Skin epidermis (tissue), 12 donors: ENCODE measurements around the gene FARS2.

Experiments used
- H3K27ac ChIP-seq, 21 experiments: fragments of 200-600 bp; sonication (generic) in 11 of 21; one replicate each; pipeline ENCODE4 v1.5.0; 2020; ENCODE audit warnings: mild to moderate bottlenecking in 3 of 21, inconsistent platforms in 2 of 21, moderate library complexity in 2 of 21
- H3K4me3 ChIP-seq, 7 experiments: fragments of 200-600 bp; sonication (generic) in 2 of 7; one replicate each; pipeline ENCODE4 v1.5.0; 2020; ENCODE audit warnings: inconsistent platforms in 2 of 7, mild to moderate bottlenecking in 2 of 7, moderate library complexity in 1 of 7

FARS2 gene

GRCh38 chr6:5314191-5314865 lies 53.0 kb downstream of the FARS2 start:
- H3K27ac ChIP-seq: no peak overlapping the region
- H3K4me3 ChIP-seq: no peak overlapping the region

GRCh38 chr6:5315881-5316280 lies 54.6 kb downstream of the FARS2 start:
- H3K27ac ChIP-seq: no peak overlapping the region
- H3K4me3 ChIP-seq: no peak overlapping the region

- Histone ChIP-seq H3K4me3 (no peak overlapping the region), H3K27ac (no peak overlapping the region)
Measured at GRCh38 chr6:5316951-5317350, 55.6 kb downstream of the FARS2 start.

- H3K27ac ChIP-seq: no peak overlapping the region
- no peak overlapping the region for H3K4me3 ChIP-seq
Measured at GRCh38 chr6:5318617-5319272, 57.4 kb downstream of the FARS2 start.

GRCh38 chr6:5323979-5324378 lies 62.7 kb downstream of the FARS2 start:
- Histone ChIP-seq H3K4me3 (no peak overlapping the region), H3K27ac (no peak overlapping the region)

GRCh38 chr6:5325173-5325572 lies 63.9 kb downstream of the FARS2 start:
- Histone ChIP-seq H3K4me3 (no peak overlapping the region), H3K27ac (no peak overlapping the region)

- H3K4me3 ChIP-seq: no peak overlapping the region
- H3K27ac ChIP-seq: no peak overlapping the region
Measured at GRCh38 chr6:5326022-5326641, 64.8 kb downstream of the FARS2 start.

- Histone ChIP-seq H3K27ac (no peak overlapping the region), H3K4me3 (no peak overlapping the region)
Measured at GRCh38 chr6:5328800-5329199, 67.5 kb downstream of the FARS2 start.

GRCh38 chr6:5331845-5332442 lies 70.6 kb downstream of the FARS2 start:
- no peak overlapping the region for H3K4me3 ChIP-seq
- H3K27ac ChIP-seq: no peak overlapping the region

GRCh38 chr6:5333658-5334057 lies 72.3 kb downstream of the FARS2 start:
- Histone ChIP-seq H3K4me3 (no peak overlapping the region), H3K27ac (no peak overlapping the region)

GRCh38 chr6:5334341-5334740 lies 73.0 kb downstream of the FARS2 start:
- Histone ChIP-seq H3K27ac (no peak overlapping the region), H3K4me3 (no peak overlapping the region)

- Histone ChIP-seq H3K4me3 (no peak overlapping the region), H3K27ac (no peak overlapping the region)
Measured at GRCh38 chr6:5335020-5335419, 73.7 kb downstream of the FARS2 start.

- Histone ChIP-seq H3K27ac (no peak overlapping the region), H3K4me3 (no peak overlapping the region)
Measured at GRCh38 chr6:5337573-5337972, 76.3 kb downstream of the FARS2 start.

- peak overlapping the region in 1 of 21 experiments; percentile 40 for H3K27ac ChIP-seq
- H3K4me3 ChIP-seq: no peak overlapping the region
Measured at GRCh38 chr6:5338177-5338960, 77.1 kb downstream of the FARS2 start.

- Histone ChIP-seq H3K4me3 (no peak overlapping the region), H3K27ac (no peak overlapping the region)
Measured at GRCh38 chr6:5339786-5340185, 78.5 kb downstream of the FARS2 start.

GRCh38 chr6:5341845-5342244 lies 80.5 kb downstream of the FARS2 start:
- H3K4me3 ChIP-seq: no peak overlapping the region
- no peak overlapping the region for H3K27ac ChIP-seq

GRCh38 chr6:5343998-5344397 lies 82.7 kb downstream of the FARS2 start:
- H3K27ac ChIP-seq: no peak overlapping the region
- H3K4me3 ChIP-seq: no peak overlapping the region

- Histone ChIP-seq H3K27ac (no peak overlapping the region), H3K4me3 (no peak overlapping the region)
Measured at GRCh38 chr6:5345324-5345723, 84.0 kb downstream of the FARS2 start.

- Histone ChIP-seq H3K27ac (no peak overlapping the region), H3K4me3 (no peak overlapping the region)
Measured at GRCh38 chr6:5351552-5352210, 90.4 kb downstream of the FARS2 start.

GRCh38 chr6:5353971-5354370 lies 92.7 kb downstream of the FARS2 start:
- H3K27ac ChIP-seq: no peak overlapping the region
- H3K4me3 ChIP-seq: no peak overlapping the region
